GM10248 (cell line): Measurements from ENCODE around the gene CBFA2T3.

Experiments
- CTCF ChIA-PET: fragments of 300-600 bp; sonication (Branson Sonifier 250); formaldehyde crosslinking; extraction: SDS; loops from one replicate; lab custom pipeline; 2021; ENCODE audit warnings: antibody characterized with exemption; lab: Yijun Ruan, JAX
- POLR2A ChIA-PET: fragments of 350-650 bp; sonication (Branson Sonifier 250); formaldehyde crosslinking; extraction: SDS; loops from one replicate; lab custom pipeline; 2020; ENCODE audit warnings: antibody characterized with exemption; lab: Yijun Ruan, JAX
- DNase-seq: peaks from one replicate; pipeline ENCODE4 v3.0.0; 2012; ENCODE audit errors: extremely low spot score
- CTCF ChIP-seq: IDR thresholded peaks from 2 replicates; pipeline ENCODE4 v1.5.1; 2012; ENCODE audit warnings: mild to moderate bottlenecking, low read depth; ENCODE audit errors: extremely low read depth, missing control alignments, control extremely low read depth

The CBFA2T3 gene

GRCh38 chr16:88977018-88977811, at the start of gene CBFA2T3:
Gene CBFA2T3, minus strand, starts transcription at chr16:88977207. Its CDS starts 400 bp downstream, at chr16:88976807.
- CTCF ChIA-PET = interaction anchor here (1.0 to 2.4 kb wide), 4 partner anchors 9 to 190 kb away, joined by 3 to 6 read pairs (median 6); no protein-coding TSS in a partner anchor
- DNase-seq = peak; percentile 62
- POLR2A ChIA-PET = interaction anchor here (0.7 kb wide), 1 partner anchor 121 kb away, joined by 3 read pairs; no protein-coding TSS in a partner anchor

DNA sequence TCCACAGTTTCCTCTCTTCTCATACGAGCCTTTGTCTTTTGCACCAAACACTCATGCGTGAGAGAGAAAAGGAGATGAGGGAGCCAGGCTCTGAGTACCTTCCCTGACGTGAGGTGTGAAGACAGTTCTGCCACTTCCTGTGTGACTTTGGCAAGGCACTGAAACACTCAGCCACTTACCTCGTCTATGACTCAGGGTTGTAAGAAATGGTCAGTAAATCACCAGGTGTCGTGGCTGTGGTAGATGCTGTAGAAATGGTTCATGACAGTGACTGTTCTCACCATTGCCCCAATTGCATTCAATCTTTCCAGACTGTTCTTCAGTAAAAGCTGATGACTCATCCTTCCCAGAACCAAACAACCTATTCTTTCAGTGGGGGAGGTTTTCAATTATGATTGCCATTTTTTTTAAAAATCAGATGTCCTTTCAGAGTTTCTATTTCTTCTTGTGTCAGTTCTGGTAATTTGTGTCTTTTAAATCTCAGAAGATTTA, 49.2 kb upstream of the CBFA2T3 start:
- POLR2A ChIA-PET = no interaction called here
- CTCF ChIA-PET = no interaction called here
- no peak for TF ChIP-seq CTCF
- no peak for DNase-seq

More at GRCh38 chr16:88977018-88977811, at the start of gene CBFA2T3:
- no peak for TF ChIP-seq CTCF

DNA sequence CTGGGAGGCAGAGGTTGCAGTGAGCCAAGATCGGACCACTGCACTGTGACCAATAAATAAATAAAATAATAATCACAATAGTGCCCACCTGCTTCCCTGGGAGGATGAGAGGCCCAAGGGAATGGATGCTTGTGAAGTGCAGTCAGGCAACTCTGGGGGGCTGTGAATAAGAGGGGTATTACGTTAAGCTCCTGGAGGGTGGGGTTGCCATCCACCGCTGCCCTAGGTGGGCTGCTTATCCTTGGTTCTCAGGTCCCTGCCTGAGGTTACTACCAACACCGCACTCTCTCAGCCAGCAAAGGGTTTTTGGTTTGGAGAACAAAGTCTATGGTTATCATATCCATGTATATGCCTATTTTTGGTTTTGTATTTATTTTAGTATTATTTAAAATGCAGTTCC, 48.6 kb upstream of the CBFA2T3 start:
- POLR2A ChIA-PET = no interaction called here
- TF ChIP-seq CTCF = no peak
- CTCF ChIA-PET = interaction anchor here (0.6 kb wide), 1 partner anchor 286 kb away, joined by 3 read pairs; no protein-coding TSS in a partner anchor
- no peak for DNase-seq

- no peak for DNase-seq
- TF ChIP-seq CTCF = no peak
- POLR2A ChIA-PET = no interaction called here
- CTCF ChIA-PET = no interaction called here
Observed at GRCh38 chr16:89024546-89025060, 47.6 kb upstream of the CBFA2T3 start.

GRCh38 chr16:89023621-89024511, 46.9 kb upstream of the CBFA2T3 start:
- ChIA-PET CTCF (no interaction called here), POLR2A (no interaction called here)
- no peak for TF ChIP-seq CTCF
- DNase-seq = no peak

DNA sequence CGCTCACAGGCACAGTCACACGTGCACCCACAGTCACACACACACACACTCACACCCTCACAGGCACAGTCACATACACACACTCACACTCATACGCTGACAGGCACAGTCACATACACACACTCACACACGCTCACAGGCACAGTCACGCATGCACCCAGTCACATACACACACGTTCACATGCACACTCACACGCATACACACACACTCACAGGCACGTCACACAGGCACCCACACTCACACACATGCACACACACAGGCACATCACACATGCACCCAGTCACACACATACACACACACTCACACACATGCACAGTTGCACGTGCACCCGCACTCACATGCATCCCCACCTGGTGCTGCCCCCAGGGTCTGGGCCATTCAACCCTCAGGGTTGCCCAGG, 46.1 kb upstream of the CBFA2T3 start:
- POLR2A ChIA-PET = no interaction called here
- no peak for DNase-seq
- CTCF ChIA-PET = no interaction called here
- TF ChIP-seq CTCF = no peak
